ENCODE results near the gene AGAP1. TPM values are rescaled to one million over a fixed set of nuclear protein-coding genes. Genes with fewer than 3 reads are reported as not detected.

The AGAP1 gene
- total RNA-seq, 1 donor from 2014 or later = 44.7 TPM

DNA sequence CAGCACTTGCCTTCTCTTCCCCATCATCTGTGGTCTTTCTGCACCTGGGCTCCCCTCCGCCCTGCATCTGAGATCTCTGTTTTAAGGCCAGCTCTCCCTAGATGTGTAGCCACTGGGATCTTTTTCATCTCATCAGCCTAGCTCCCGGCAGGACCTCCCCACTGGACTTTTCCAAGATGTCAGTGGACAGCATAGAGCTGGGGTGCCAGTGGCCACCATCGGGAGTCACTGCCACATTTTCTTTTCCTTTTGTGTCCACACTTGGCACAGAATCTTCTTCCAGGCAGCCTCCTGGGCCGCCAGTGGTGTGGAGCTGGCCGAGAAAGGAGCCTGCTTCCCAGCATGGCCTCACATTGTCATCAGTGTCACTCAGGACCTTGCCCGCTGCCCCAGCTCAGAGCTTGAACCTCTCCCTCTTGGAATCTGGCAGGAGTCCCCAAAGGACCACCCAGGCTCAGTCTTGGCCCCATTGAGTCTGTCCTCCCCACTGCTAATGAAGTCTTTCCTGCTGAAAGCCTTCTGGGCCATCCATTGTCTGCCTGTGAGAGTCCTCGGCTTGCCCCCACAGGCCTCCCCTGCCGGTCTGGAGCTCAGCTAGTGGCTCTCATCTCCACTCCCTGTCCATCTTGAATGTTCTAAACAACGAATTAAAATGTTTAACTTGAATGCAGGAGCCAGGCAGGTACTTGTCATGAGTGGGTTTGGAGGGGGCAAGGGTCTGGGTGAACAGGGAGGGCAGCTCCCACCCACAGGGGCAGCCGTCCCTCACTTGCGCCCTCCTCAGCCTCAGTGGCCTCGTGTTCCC is 349.9 kb downstream of the AGAP1 start:
- DNase-seq (ENCODE audit: low spot score) = no peak

GRCh38 chr2:235844561-235844960 is 350.7 kb downstream of the AGAP1 start:
- DNase-seq (ENCODE audit: low spot score) = no peak

DNA sequence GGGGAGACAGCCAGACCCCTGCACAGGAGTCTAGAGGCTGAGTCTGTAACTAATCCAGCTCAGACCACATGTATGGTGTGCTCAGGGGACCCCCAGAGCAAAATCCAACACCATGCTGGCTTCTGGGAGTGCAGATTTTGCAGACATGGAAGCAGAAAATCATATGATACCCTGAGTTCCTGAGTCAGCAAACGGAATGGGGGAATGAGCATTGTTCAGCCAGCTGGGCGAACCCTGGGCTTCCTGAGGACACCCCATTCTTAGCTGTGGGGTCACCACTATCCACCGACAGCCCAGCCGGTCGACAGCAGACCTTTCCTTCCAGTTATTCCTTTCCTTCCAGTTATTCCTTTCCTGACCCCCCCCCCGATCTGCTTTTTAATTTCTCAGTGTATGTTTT is 351.4 kb downstream of the AGAP1 start:
- no peak for DNase-seq (ENCODE audit: low spot score)

- DNase-seq (ENCODE audit: low spot score) = no peak
Measured at GRCh38 chr2:235847576-235847975, 353.7 kb downstream of the AGAP1 start.

- DNase-seq (ENCODE audit: low spot score) = no peak
Measured at GRCh38 chr2:235848055-235848454, 354.2 kb downstream of the AGAP1 start.

- no peak for DNase-seq (ENCODE audit: low spot score)
Measured at GRCh38 chr2:235848946-235849345, 355.1 kb downstream of the AGAP1 start.

GRCh38 chr2:235849489-235849888 is 355.6 kb downstream of the AGAP1 start:
- DNase-seq (ENCODE audit: low spot score) = no peak

DNA sequence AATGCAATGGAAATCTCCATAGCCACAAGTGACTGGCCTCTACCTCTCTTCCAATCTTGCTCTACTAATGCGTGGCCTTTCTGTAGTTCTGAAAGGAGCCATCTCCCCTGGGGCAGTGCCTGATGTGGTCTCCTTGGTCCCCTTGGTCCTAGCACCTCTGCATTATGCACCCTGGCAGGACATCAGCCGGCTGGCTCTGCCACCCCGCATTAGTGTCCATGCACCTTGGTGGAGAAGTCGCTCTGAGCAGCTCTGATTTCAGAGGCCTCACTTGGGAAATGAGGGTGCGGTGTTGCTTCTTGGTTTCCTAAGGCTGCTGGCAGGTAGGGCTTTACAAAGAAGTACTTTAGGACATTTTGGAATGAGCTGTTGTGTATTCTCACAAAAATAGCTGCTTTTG is 356.4 kb downstream of the AGAP1 start:
- DNase-seq (ENCODE audit: low spot score) = no peak

- no peak for DNase-seq (ENCODE audit: low spot score)
Measured at GRCh38 chr2:235850771-235851551, 357.1 kb downstream of the AGAP1 start.

DNA sequence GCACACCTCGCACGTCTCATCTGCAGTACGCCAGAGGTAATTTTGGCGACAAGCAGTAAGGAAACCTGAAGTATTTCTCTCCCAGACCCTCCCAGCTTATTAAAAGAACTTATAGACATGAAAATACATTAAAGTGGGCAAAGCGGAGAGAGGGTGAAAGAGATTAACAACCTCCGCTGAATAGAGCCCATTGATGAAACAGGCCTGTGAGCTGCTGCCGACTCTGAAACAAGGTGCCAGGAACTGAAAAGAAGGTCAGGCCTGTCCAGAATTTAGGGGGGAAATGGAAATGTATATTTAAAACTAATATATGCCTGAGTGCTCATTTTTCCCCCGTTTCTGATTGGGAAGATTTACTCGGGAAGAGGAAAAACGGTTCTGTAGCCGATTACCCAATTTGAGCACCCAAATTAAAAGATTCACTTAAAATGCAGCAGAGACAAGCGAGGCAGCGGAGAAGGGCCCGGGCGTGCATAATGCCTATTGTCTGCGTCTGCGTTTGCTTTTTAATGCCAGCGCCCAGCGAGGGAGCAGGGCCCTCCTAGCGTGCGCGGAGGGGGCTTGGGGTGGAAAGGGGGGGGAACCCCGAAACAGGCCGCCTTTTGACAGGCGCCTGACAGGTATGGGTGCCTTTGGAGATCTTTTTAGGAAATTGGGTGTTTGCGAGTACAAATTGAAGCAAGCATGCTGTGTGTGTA is 358.1 kb downstream of the AGAP1 start:
- no peak for DNase-seq (ENCODE audit: low spot score)

- no peak for DNase-seq (ENCODE audit: low spot score)
Measured at GRCh38 chr2:235852526-235852920, 358.7 kb downstream of the AGAP1 start.

DNA sequence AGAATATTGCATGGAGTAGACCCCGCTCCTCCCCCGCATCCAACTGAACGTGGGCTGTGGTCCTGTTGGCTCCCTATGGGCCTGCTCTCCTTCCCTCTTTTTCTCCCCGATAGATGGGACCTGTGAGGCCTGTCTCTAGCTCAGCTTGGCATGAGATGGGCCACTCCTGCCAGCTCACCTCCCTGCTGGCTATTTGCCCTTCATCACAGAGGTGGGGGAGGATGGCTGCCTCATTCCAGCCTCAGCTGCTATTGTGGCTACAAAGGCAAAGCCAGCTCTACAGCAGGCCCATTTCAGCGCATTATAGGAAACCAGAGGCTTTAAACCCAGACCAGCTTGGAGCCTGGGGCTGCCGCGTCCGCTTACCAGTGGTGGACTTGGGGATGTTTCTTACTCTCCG is 360.4 kb downstream of the AGAP1 start:
- no peak for DNase-seq (ENCODE audit: low spot score)

GRCh38 chr2:235855011-235855410 is 361.2 kb downstream of the AGAP1 start:
- no peak for DNase-seq (ENCODE audit: low spot score)

DNA sequence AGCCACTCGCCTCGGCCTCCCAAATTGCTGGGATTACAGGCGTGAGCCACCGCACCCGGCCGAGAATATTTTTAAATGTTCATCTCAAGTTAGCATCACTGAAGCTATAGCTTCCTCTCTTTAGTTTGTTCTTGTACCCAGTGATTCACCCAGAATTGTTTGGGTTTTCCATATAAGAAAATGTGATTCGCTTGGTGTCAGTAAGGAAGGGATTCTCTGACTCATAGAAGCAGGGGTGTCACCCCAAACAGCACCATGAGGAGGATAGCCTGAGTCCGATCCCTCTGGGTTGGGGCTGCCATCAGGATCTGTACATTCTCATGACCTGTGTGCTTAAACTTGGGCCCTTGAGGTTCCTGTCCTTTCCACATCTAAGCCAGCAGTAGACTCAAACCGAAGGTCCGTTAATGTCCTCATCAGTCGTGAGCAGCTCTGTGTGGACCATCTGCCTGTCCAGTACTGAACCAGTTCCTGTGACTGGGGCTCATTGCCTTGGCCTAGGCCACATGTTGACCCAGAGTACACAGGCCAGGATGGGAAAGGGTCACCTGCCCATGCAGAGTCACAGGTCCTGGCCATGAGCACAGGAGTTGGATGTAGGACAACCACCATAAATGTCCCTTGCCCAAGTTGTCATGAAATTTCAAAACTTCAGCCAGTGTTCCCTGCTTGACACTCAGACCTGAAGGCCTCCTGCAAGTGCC is 362.5 kb downstream of the AGAP1 start:
- DNase-seq (ENCODE audit: low spot score) = no peak

- DNase-seq (ENCODE audit: low spot score) = no peak
Measured at GRCh38 chr2:235857598-235857997, 363.8 kb downstream of the AGAP1 start.

- no peak for DNase-seq (ENCODE audit: low spot score)
Measured at GRCh38 chr2:235858881-235859280, 365.0 kb downstream of the AGAP1 start.

DNA sequence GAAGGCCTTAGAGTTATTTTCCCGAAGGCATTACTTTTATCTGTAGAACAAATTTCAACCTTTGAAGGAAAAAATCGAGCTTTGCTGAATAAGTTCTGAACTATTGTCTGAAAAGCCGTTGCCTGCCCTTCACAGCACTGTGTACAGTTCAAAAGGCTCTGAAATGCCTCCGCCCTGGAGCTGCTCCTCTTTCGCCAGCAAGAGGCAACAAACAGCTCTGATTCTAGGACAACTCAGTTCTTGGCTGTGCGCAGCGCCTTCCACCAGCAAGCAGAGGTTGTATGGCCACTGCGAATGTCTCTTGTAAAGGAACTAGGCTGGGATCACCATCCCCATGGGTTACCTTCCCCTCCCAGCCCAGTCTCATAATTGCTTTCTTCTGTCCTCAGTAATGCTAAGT is 365.8 kb downstream of the AGAP1 start:
- DNase-seq (ENCODE audit: low spot score) = no peak

DNA sequence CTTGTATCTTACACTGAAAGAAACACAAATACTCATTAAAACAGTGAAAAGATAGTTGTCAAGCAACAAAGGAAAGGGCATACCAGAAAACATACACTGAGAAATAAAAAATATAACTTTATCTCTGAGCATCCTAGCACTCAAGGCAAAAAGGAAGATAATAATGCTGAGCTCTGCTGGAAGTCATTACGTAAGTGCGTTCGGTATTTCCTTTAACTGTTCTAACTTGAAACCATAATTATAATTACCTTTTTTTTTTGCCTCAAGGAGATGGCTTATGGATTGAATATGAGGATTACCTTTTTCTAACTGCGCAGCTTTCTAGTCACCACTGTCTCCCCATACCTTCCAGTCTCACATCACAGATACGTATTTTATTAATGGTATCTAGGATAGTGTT is 366.3 kb downstream of the AGAP1 start:
- DNase-seq (ENCODE audit: low spot score) = no peak

DNA sequence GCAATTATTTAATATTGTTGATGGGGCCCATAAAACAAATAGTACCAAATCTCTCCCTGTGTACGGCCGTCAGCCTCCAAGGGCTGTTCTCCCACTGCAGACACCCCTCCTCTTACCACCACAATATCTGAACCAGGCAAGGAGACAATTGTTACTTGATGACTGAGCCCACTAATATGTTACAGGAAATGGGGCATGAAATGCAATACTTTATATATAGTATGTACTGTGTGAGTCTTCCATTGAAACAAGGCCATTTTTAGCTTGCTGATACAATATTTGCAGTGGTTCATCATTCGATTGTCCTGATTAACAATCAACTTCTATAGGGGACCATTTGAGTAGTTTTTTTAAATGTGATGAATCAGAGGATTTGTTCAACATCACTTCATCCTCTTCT is 367.0 kb downstream of the AGAP1 start:
- no peak for DNase-seq (ENCODE audit: low spot score)

- DNase-seq (ENCODE audit: low spot score) = no peak
Measured at GRCh38 chr2:235861383-235861782, 367.5 kb downstream of the AGAP1 start.

DNA sequence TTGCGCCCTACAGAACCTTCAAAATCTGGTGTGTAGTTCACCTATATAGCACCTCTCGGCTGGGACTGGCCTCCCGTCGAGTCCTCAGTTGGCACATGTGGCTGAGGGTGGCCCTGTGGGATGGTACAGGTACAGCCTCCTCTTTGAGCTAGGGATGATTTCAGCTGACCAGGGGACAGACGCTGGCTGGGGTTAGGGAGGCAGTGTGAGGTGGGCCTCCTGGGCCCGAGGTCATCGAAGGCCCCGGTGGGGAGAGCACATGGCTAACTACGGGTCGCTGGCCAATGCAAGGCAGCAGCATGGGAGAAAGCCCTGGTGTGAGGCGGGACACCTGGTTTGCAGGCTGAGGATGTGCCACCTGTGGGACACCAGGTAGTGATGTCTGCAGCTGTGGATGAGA is 369.6 kb downstream of the AGAP1 start:
- DNase-seq (ENCODE audit: low spot score) = no peak

DNA sequence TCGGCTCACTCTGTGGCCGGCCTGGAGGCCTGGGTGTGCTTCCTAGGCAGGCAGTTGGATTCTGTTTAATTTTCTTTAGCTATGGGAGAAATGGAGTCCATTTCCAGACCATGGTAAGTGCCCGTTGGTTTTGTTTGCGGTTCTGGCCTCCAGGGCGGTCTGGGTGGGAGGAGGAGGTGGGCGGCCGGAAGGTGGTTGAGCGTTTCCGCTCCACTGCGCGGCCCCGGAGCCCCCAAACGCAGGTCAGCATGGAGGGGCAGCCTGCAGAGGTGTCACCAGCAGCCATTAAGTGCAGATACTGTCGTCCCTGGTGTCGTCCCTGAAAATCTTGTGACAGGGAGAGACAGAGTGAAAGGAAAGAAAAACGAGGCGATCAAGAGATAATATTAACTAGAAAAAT is 370.5 kb downstream of the AGAP1 start:
- no peak for DNase-seq (ENCODE audit: low spot score)

Data from mucosa of gallbladder (tissue), 1 donor.